Panc1 (cell line): ENCODE data around the gene SPACA9. TPM values are rescaled to one million over a fixed set of nuclear protein-coding genes. Genes with fewer than 3 reads are reported as not detected.

Experiments used
- ATAC-seq: fragments of 200-7000 bp; cut with Tn5 transposase; 2 replicates; pipeline ENCODE4 v1.9.1; 2020; ENCODE audit warnings: mild to moderate bottlenecking, moderate library complexity
- BruUV-seq: library from RNA; stranded (reverse); fragments of 400-500 nt; replicated peaks from 2 replicates; lab custom pipeline; 2021; lab: Mats Ljungman, UMichigan
- CTCF ChIA-PET: fragments of 300-600 bp; sonication (Branson Sonifier 250); formaldehyde crosslinking; loops from one replicate; lab custom pipeline; 2022; ENCODE audit warnings: antibody characterized with exemption; lab: Charles Lee
- POLR2A ChIA-PET: fragments of 300-600 bp; sonication (Branson Sonifier 250); formaldehyde crosslinking; loops from one replicate; lab custom pipeline; 2022; ENCODE audit warnings: antibody characterized with exemption; lab: Charles Lee
- DNase-seq: peaks from one replicate; pipeline ENCODE4 v3.0.0-alpha.2; 2010; ENCODE audit warnings: low read depth, low spot score
- H3K27ac ChIP-seq: 2 replicates; pipeline ENCODE4 v1.5.1; 2011; ENCODE audit warnings: mild to moderate bottlenecking, low read length, inconsistent platforms
- H3K27me3 ChIP-seq: fragments of 200-500 bp; sonication (Bioruptor generic); 2 replicates; pipeline ENCODE4 v1.6.0; 2014; ENCODE audit warnings: low read length, inconsistent platforms; ENCODE audit not compliant: control insufficient read depth, insufficient read depth
- H3K36me3 ChIP-seq: fragments of 200-500 bp; sonication (Bioruptor generic); 2 replicates; pipeline ENCODE4 v1.5.1; 2014; ENCODE audit warnings: inconsistent platforms, mild to moderate bottlenecking, low read length, moderate library complexity; ENCODE audit not compliant: control insufficient read depth, insufficient read depth
- H3K4me1 ChIP-seq: 2 replicates; pipeline ENCODE4 v1.5.1; 2011; ENCODE audit warnings: inconsistent platforms, mild to moderate bottlenecking, low read length, moderate library complexity; ENCODE audit not compliant: control insufficient read depth, insufficient read depth
- H3K4me3 ChIP-seq, 2 experiments: 2 replicates each; pipeline ENCODE4 v1.5.1; 2011 to 2012; ENCODE audit warnings: low read depth in 2 of 2, low read length in 2 of 2, mild to moderate bottlenecking in 2 of 2, inconsistent platforms in 1 of 2, moderate library complexity in 1 of 2
- H3K9me3 ChIP-seq: fragments of 200-500 bp; sonication (Bioruptor generic); 2 replicates; pipeline ENCODE4 v1.5.1; 2014; ENCODE audit warnings: low read depth, mild to moderate bottlenecking, inconsistent platforms, low read length, moderate library complexity; ENCODE audit not compliant: control insufficient read depth, insufficient read depth
- POLR2AphosphoS5 ChIP-seq: IDR thresholded peaks from 2 replicates; pipeline ENCODE4 v1.6.1; 2012; ENCODE audit warnings: mild to moderate bottlenecking, low read depth, low read length, moderate library complexity
- SIN3A ChIP-seq: IDR thresholded peaks from 2 replicates; pipeline ENCODE4 v1.6.1; 2012; ENCODE audit warnings: low read depth, mild to moderate bottlenecking, low read length, moderate library complexity, borderline replicate concordance; ENCODE audit not compliant: insufficient read depth
- TCF7L2 ChIP-seq: IDR thresholded peaks from 2 replicates; pipeline ENCODE4 v1.6.1; 2011; ENCODE audit warnings: mild to moderate bottlenecking, low read depth, low read length, inconsistent platforms
- in situ Hi-C: cut with HindIII; loops from 2 replicates; pipeline ENCODE4 v1.10.0; 2016; ENCODE audit warnings: low sequenced_read_pairs, low pct_unique_long_range_greater_than_20kb
- intact Hi-C: fragments of 100-400 bp; cut with micrococcal nuclease; formaldehyde crosslinking; loops from one replicate; pipeline ENCODE4 v1.10.0; 2022; ENCODE audit not compliant: unreplicated experiment
- total RNA-seq: library from RNA; stranded (reverse); gene quantifications from one replicate; pipeline ENCODE4 v1.2.1, GENCODE V29; 2021; ENCODE audit not compliant: unreplicated experiment
- TF ChIP-seq, protein P1 (sequence below): fragments of 450-650 bp; IDR thresholded peaks from 2 replicates; pipeline ENCODE4 v1.5.1; 2017; ENCODE audit warnings: mild to moderate bottlenecking
- TF ChIP-seq, protein P2 (sequence below), 2 experiments: IDR thresholded peaks; 2 replicates each; pipeline ENCODE4 v1.6.1; 2011 to 2012; ENCODE audit warnings: low read depth in 2 of 2, control low read depth in 1 of 2, low read length in 1 of 2, mild to moderate bottlenecking in 1 of 2, moderate library complexity in 1 of 2; ENCODE audit not compliant: insufficient read depth in 1 of 2

SPACA9 gene
- total RNA-seq, 1 experiment from 2014 or later: 3.0 TPM

DNA sequence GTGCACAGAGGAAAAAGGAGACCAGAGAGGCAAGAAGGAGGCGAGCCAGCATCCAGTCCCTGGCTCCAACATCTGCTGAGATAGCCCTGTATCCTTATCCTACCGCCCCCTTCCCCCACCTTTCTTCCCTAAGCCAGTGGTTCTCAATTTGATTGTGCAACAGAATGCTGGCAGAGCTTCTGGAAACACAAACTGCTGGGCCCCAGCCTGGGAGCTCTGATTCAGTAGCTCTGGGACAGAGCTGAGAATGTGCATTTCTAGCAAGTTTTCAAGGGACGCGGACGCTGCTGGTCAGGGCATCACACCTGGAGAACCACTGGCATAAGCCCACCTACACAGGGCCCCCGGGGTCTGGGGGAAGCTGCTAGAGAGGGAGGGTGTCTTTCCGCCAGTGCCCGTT is 21.7 kb upstream of the SPACA9 start:
- in situ Hi-C loops: no loop called here
- TF ChIP-seq, protein P1, sequence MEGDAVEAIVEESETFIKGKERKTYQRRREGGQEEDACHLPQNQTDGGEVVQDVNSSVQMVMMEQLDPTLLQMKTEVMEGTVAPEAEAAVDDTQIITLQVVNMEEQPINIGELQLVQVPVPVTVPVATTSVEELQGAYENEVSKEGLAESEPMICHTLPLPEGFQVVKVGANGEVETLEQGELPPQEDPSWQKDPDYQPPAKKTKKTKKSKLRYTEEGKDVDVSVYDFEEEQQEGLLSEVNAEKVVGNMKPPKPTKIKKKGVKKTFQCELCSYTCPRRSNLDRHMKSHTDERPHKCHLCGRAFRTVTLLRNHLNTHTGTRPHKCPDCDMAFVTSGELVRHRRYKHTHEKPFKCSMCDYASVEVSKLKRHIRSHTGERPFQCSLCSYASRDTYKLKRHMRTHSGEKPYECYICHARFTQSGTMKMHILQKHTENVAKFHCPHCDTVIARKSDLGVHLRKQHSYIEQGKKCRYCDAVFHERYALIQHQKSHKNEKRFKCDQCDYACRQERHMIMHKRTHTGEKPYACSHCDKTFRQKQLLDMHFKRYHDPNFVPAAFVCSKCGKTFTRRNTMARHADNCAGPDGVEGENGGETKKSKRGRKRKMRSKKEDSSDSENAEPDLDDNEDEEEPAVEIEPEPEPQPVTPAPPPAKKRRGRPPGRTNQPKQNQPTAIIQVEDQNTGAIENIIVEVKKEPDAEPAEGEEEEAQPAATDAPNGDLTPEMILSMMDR: no peak
- TF ChIP-seq POLR2AphosphoS5 (no peak), TCF7L2 (no peak), SIN3A (no peak)
- TF ChIP-seq, protein P2, sequence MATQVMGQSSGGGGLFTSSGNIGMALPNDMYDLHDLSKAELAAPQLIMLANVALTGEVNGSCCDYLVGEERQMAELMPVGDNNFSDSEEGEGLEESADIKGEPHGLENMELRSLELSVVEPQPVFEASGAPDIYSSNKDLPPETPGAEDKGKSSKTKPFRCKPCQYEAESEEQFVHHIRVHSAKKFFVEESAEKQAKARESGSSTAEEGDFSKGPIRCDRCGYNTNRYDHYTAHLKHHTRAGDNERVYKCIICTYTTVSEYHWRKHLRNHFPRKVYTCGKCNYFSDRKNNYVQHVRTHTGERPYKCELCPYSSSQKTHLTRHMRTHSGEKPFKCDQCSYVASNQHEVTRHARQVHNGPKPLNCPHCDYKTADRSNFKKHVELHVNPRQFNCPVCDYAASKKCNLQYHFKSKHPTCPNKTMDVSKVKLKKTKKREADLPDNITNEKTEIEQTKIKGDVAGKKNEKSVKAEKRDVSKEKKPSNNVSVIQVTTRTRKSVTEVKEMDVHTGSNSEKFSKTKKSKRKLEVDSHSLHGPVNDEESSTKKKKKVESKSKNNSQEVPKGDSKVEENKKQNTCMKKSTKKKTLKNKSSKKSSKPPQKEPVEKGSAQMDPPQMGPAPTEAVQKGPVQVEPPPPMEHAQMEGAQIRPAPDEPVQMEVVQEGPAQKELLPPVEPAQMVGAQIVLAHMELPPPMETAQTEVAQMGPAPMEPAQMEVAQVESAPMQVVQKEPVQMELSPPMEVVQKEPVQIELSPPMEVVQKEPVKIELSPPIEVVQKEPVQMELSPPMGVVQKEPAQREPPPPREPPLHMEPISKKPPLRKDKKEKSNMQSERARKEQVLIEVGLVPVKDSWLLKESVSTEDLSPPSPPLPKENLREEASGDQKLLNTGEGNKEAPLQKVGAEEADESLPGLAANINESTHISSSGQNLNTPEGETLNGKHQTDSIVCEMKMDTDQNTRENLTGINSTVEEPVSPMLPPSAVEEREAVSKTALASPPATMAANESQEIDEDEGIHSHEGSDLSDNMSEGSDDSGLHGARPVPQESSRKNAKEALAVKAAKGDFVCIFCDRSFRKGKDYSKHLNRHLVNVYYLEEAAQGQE (IDR thresholded peaks at IDR 0.05; ENCODE audit: insufficient read depth in 1 of 2, low read depth in 2 of 2, low read length in 1 of 2): no peak
- Histone ChIP-seq H3K36me3 (no peaks in the 10 kb centered on the region), H3K9me3 (no peaks in the 10 kb centered on the region), H3K4me1 (no peaks in the 10 kb centered on the region), H3K27ac (no peak overlapping the region), H3K4me3 (no peak overlapping the region), H3K27me3 (no peaks in the 10 kb centered on the region)
- intact Hi-C loops: no loop called here
- DNase-seq: no peak
- no TSS peak for BruUV-seq
- ChIA-PET CTCF (no interaction called here), POLR2A (no interaction called here)
- 0 out of 2 replicates have a peak, but pooled peaks have one; percentile 34 for ATAC-seq

DNA sequence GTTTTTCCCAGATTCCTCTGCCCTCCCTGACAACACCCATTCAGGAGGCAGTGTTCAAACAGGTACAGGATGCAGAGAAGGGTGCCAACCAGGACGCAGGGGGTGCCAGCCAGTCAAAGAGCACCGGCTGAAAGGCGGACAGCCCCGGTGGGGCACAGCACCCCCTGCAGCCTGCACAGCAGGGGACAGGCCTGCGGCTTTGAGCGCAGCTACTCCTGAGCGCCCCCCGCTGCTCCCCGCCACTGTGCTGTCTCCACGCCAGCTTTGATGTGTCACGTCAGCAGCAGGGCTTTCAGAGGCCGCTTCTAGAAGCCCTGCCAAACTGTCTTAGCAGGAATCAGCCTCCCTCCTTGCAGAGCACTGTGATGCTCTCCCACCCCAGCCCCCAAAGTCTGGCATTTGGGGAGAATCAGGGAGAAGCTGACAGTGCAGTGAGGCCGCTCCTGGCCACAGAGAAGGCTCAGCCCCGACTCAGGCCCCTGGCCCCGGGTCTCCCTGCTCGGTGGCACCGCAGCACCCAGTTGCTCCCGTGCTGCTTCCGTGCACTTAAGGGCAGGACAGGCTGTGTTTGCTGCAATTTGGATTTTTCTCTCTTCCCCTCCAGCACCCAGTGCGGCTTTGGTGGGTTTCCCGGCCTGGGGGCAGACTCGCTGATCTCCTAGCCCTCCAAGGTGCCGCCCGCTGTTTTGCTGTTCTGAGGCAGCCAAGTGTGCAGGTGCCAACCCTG is 20.9 kb upstream of the SPACA9 start:
- H3K36me3 ChIP-seq: no peaks in the 10 kb centered on the region
- no peak for TF ChIP-seq POLR2AphosphoS5
- TF ChIP-seq, protein P1: no peak
- TF ChIP-seq, protein P2 (IDR thresholded peaks at IDR 0.05; ENCODE audit: insufficient read depth in 1 of 2, low read depth in 2 of 2, low read length in 1 of 2): no peak
- TF ChIP-seq TCF7L2: no peak
- TF ChIP-seq SIN3A: no peak
- in situ Hi-C loops: no loop called here
- ChIA-PET CTCF (no interaction called here), POLR2A (no interaction called here)
- BruUV-seq: no TSS peak
- H3K4me3 ChIP-seq: no peak overlapping the region
- no peak for ATAC-seq
- H3K4me1 ChIP-seq: no peaks in the 10 kb centered on the region
- no peaks in the 10 kb centered on the region for H3K27me3 ChIP-seq
- intact Hi-C loops: no loop called here
- H3K9me3 ChIP-seq: no peaks in the 10 kb centered on the region
- DNase-seq: no peak
- no peak overlapping the region for H3K27ac ChIP-seq
